ENCODE results near the gene SLC6A11.

SLC6A11 gene

DNA sequence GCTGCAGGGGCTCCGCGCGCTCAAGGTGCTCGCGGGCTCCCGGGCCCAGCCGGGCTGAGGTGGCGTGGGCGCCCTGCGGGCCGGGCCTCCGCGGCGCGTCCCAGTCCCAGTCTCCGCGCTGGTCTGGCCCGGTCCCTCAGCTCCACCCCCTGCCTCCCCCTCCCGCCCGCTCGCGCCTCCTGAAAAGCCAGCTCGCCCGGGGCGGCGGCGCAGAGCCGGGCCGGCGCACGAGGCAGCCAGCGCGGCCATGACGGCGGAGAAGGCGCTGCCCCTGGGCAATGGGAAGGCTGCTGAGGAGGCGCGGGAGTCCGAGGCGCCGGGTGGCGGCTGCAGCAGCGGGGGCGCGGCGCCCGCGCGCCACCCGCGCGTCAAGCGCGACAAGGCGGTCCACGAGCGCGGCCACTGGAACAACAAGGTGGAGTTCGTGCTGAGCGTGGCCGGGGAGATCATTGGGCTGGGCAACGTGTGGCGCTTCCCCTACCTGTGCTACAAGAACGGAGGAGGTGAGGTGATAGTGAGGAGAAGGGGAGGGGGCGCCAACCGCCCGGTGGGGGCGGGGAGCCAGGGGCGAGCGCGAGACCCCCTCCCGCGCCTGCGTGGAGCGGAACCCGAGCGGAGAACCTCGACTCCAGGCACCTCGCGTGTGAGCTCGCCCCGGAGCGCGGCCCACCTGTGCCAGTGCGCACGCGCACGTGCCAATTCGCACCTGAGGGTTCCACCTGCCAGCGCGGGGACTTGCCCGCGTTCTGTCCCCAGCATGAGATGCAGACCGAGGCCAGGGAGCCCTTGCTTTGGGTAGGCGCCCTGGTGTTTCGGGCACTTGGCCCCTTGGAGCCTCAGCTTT is at the start of gene SLC6A11:
SLC6A11 (plus strand) TSS at position 210 of the 844 bp plus-strand sequence; CDS start at position 248, 38 bp downstream.
- DNase-seq, result peak in 2 of 3 donors; percentile 5 to 32

DNA sequence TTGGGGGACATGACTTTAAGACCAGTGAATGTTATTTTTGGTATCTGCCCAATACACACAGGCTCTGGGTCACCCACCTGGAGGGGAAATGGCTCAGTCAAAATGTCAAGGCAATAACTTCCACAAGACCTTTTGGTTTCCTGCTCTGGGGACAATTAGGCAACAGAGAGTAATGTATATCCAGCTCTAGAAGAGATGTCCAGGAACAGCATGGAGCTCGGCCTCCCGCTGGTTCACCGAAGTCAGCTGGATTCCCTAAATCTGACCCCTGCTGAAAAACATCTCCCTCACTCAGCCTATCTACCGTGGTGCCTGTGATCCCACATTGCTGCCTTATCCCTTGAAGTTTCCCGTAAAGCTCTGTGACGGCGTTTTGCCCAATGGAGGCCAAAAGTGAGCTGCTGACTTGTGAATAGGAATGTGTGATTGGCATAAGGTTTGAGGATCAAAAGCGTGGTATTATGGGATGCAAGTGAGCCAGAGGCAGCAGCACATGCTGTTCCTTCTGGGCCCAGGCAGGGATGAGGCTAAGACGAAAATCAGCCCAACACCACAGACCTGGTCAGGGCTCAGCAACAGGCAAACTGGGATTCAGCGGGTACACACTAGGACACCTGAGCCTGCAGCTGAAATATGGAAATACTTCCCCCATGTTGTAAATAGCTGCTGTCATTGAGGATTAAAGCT is 47.2 kb upstream of the SLC6A11 start:
- no peak for DNase-seq

- DNase-seq, result no peak
Observed at GRCh38 chr3:10770547-10770946, 45.5 kb upstream of the SLC6A11 start.

- no peak for DNase-seq
Observed at GRCh38 chr3:10770981-10771380, 45.0 kb upstream of the SLC6A11 start.

- no peak for DNase-seq
Observed at GRCh38 chr3:10771486-10772270, 44.4 kb upstream of the SLC6A11 start.

DNA sequence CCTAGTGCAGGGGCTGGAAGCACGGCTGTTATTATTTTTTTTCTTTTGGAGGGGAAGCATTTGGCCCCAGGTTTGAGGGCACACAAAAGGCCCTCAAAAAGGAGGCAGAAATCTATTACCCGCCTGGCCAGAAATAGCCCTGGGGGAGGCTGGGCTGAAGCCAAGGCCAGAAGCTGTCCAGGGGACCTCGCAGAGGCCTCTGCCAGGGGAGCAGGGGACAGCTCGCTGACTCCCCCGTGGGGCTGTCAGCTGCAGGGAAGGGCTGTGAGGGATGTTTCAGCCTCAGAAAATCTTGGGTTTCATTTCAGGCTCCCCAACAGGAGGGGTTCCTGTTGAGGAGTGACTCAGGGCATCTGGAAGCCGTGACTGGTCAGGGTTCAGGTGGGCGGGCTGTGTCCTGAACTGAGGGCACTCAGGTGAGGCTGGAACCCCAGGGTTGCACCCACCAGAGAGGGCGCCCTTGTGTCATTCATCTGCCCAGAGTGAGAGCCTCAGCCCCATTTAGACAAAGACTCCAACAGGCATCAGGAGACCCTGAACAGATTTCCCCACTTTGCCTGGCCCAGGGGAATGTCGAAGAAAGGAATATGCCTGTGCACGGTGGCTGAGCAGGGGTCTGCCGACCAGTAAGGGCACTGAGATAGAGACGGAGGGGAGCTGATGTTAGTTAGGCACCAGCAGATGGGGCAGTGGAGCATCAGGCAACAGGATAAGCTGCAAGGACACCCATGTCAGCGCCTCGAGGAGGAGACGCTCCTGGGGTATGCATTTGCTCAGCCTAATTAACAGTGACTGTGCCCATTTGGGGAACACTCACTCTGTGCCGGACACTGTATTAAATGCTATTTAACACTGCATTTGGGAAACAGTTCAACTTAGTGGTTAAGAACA is 43.5 kb upstream of the SLC6A11 start:
- DNase-seq, result peak; percentile 16 to 28 (median 25)

GRCh38 chr3:10774129-10774670 is 41.8 kb upstream of the SLC6A11 start:
- DNase-seq, result no peak

DNA sequence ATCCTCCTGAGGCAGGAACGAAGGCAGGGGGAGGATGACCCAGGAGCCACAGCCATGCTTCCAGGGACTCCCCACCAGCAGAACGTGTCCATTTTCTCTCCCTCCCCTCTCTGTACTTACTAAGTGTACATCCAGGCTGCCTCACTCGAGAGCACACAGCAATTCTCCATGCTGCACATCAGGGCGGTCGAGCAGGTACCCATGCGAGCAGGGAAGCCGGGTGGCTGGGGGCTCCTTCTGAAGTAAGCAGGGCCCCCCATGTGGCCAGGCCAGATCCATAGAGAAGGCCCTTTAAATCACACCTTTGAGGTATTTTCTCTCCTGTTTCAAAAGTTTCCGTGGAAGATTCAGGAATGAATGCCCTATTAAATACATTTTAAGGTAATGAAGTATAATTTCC is 41.2 kb upstream of the SLC6A11 start:
- no peak for DNase-seq

DNA sequence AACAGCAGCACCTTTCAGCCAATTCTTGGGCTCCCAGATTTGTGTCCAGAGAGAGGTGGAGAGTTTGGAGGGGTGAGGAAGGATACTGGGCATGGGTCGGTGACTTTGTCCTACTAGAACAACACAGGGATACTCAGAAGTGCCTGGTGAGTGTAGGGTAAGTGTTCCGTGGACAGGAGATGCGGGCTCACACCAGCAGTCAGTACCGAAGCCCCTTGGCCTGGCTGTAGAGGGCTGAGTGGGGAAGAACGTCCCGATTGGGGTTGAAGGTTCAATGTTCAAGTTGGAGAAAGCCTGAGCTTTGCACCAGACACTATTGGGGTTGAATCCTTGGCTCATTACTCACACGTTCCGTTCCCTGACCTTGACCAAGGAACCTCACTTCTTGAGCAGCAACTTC is 40.8 kb upstream of the SLC6A11 start:
- DNase-seq, result no peak

- no peak for DNase-seq
Observed at GRCh38 chr3:10775828-10776227, 40.2 kb upstream of the SLC6A11 start.

- no peak for DNase-seq
Observed at GRCh38 chr3:10777627-10778026, 38.4 kb upstream of the SLC6A11 start.

- no peak for DNase-seq
Observed at GRCh38 chr3:10778492-10779292, 37.3 kb upstream of the SLC6A11 start.

- DNase-seq, result no peak
Observed at GRCh38 chr3:10779293-10779805, 36.7 kb upstream of the SLC6A11 start.

- no peak for DNase-seq
Observed at GRCh38 chr3:10780243-10780642, 35.8 kb upstream of the SLC6A11 start.

GRCh38 chr3:10780922-10781321 is 35.1 kb upstream of the SLC6A11 start:
- DNase-seq, result no peak

- no peak for DNase-seq
Observed at GRCh38 chr3:10781981-10782380, 34.0 kb upstream of the SLC6A11 start.

GRCh38 chr3:10783360-10784351 is 32.4 kb upstream of the SLC6A11 start:
- peak; percentile 68 to 76 (median 73) for DNase-seq

DNA sequence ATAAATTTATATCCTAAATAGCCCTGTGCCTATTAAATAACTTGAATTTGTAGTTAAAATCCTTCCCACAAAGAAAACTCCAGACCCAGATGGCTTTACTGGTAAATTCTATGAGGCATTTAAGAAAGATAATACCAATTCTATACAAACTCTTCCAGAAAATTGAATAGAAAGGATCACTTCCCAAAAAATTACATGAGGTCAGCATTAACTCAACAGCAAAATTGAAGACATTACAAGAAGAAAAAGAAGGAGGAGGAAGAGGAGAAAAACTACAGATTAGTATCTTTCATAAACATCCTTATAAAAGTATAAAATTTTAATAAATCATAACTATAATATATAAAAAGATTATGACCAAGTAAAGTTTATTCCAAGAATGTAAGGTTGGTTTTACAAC is 29.4 kb upstream of the SLC6A11 start:
- no peak for DNase-seq

- no peak for DNase-seq
Observed at GRCh38 chr3:10788451-10788850, 27.6 kb upstream of the SLC6A11 start.

DNA sequence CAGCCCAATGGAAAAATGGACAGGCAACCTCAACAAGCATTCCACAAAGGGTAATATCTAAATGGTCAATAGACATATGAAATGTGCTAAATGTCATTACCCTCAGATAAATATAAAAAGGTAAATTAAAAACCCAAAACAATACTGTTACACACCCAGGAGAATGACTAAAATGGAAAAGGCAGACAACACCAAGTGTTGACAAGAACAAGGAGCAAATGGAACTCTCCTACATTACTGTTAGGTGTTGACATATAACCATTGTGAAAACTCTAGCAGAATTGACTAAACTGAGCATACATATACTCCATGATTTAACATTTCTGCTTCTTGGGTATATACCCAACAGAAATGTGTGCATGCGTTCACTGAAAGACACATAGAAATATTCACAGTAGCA is 25.3 kb upstream of the SLC6A11 start:
- no peak for DNase-seq
